ENCODE data around the gene TAF1B.

- TF ChIP-seq CTCF (IDR thresholded peaks at IDR 0.05) (no peak), ZFX (IDR thresholded peaks at IDR 0.05; ENCODE audit: borderline replicate concordance) (no peak)
These were observed 106.1 kb downstream of the TAF1B start for GRCh38 chr2:9949239-9949991.
